OCI-LY7 (cell line): ENCODE data around the gene PXN.

ENCODE experiments used
- CTCF ChIP-seq: fragments of 200-600 bp; sonication (generic); conservative IDR thresholded peaks from 2 replicates; pipeline ENCODE4 v1.5.1; 2014; ENCODE audit warnings: mild to moderate bottlenecking, antibody characterized with exemption, low read length, moderate library complexity, mixed read lengths
- EZH2phosphoT487 ChIP-seq: fragments of 200-600 bp; sonication (generic); IDR thresholded peaks from 2 replicates; pipeline ENCODE4 v1.6.1; 2018; ENCODE audit warnings: low read depth, borderline replicate concordance, mild to moderate bottlenecking, mixed run types, antibody characterized with exemption, low read length, moderate library complexity, mixed read lengths

- TF ChIP-seq CTCF (no peak), EZH2phosphoT487 (no peak)
Observed at GRCh38 chr12:120258323-120258896, 7.1 kb downstream of the PXN start.
